HepG2 (cell line): ENCODE measurements around the gene ACACB. TPM values are rescaled to one million over a fixed set of nuclear protein-coding genes. Genes with fewer than 3 reads are reported as not detected.

Experiments used
- EZH2 ChIP-seq: conservative IDR thresholded peaks from 2 replicates; pipeline ENCODE4 v1.6.1; 2012; ENCODE audit warnings: mild to moderate bottlenecking, low read depth, low read length, moderate library complexity
- HOXA5 ChIP-seq: sonication (generic); formaldehyde crosslinking; IDR thresholded peaks from 2 replicates; pipeline ENCODE4 v1.4.0; 2020; ENCODE audit warnings: missing genetic modification reagents
- HOXD1 ChIP-seq: sonication (generic); formaldehyde crosslinking; IDR thresholded peaks from 2 replicates; pipeline ENCODE4 v1.5.0; 2020; ENCODE audit warnings: missing genetic modification reagents
- NRL ChIP-seq: sonication (generic); formaldehyde crosslinking; IDR thresholded peaks from 2 replicates; pipeline ENCODE4 v1.5.0; 2020; ENCODE audit warnings: missing genetic modification reagents, mild to moderate bottlenecking, moderate library complexity, borderline replicate concordance
- ZNF207 ChIP-seq: fragments of 450-650 bp; IDR thresholded peaks from 2 replicates; pipeline ENCODE4 v1.6.1; 2016; ENCODE audit warnings: antibody characterized with exemption, borderline replicate concordance
- ZNF567 ChIP-seq: sonication (generic); formaldehyde crosslinking; IDR thresholded peaks from 2 replicates; pipeline ENCODE4 v1.8.1; 2023; ENCODE audit warnings: mild to moderate bottlenecking, missing genetic modification reagents, borderline replicate concordance
- ZNF780A ChIP-seq: sonication (generic); formaldehyde crosslinking; IDR thresholded peaks from 2 replicates; pipeline ENCODE4 v1.8.0; 2022; ENCODE audit warnings: mild to moderate bottlenecking, missing genetic modification reagents, moderate library complexity
- polyA plus RNA-seq, 8 experiments: library from polyadenylated mRNA; depleted of rRNA in 3 of 8; stranded (reverse) in 7 of 8; unstranded in 1 of 8; fragments of >200 nt; fragmentation: Illumina TruSeq in 4 of 8; extraction: Trizol in 4 of 8; gene quantifications; 2 replicates each; pipeline versions ENCODE4 v1.2.1 to v1.2.3, GENCODE V29; 2011 to 2016; ENCODE audit warnings: low read depth in 4 of 8, missing spikeins in 1 of 8, mixed read lengths in 1 of 8; ENCODE audit not compliant: insufficient read depth in 1 of 8
- total RNA-seq, 5 experiments: library from RNA; depleted of rRNA; stranded (reverse); fragments of >200 nt; fragmentation: Illumina TruSeq; extraction: Trizol; gene quantifications; 2 replicates each; pipeline ENCODE4 v1.2.3, GENCODE V29; 2016; ENCODE audit warnings: low read depth in 1 of 5
- TF ChIP-seq, protein P1 (sequence below): sonication (generic); formaldehyde crosslinking; IDR thresholded peaks from 2 replicates; pipeline ENCODE4 v1.5.0; 2020; ENCODE audit warnings: missing genetic modification reagents, mild to moderate bottlenecking, borderline replicate concordance
- TF ChIP-seq, protein P2 (sequence below): sonication (generic); formaldehyde crosslinking; IDR thresholded peaks from 2 replicates; pipeline ENCODE4 v1.4.0; 2020; ENCODE audit warnings: mild to moderate bottlenecking, missing genetic modification reagents
- TF ChIP-seq, protein P3 (sequence below): sonication (generic); formaldehyde crosslinking; IDR thresholded peaks from 2 replicates; pipeline ENCODE4 v1.4.0; 2020; ENCODE audit warnings: missing genetic modification reagents, borderline replicate concordance

Gene ACACB
- total and polyA plus RNA-seq, 2 of the 13 experiments (the other 11 are each of a cell fraction or from before 2014, with no cell fraction given): 6.2 to 8.6 TPM

DNA sequence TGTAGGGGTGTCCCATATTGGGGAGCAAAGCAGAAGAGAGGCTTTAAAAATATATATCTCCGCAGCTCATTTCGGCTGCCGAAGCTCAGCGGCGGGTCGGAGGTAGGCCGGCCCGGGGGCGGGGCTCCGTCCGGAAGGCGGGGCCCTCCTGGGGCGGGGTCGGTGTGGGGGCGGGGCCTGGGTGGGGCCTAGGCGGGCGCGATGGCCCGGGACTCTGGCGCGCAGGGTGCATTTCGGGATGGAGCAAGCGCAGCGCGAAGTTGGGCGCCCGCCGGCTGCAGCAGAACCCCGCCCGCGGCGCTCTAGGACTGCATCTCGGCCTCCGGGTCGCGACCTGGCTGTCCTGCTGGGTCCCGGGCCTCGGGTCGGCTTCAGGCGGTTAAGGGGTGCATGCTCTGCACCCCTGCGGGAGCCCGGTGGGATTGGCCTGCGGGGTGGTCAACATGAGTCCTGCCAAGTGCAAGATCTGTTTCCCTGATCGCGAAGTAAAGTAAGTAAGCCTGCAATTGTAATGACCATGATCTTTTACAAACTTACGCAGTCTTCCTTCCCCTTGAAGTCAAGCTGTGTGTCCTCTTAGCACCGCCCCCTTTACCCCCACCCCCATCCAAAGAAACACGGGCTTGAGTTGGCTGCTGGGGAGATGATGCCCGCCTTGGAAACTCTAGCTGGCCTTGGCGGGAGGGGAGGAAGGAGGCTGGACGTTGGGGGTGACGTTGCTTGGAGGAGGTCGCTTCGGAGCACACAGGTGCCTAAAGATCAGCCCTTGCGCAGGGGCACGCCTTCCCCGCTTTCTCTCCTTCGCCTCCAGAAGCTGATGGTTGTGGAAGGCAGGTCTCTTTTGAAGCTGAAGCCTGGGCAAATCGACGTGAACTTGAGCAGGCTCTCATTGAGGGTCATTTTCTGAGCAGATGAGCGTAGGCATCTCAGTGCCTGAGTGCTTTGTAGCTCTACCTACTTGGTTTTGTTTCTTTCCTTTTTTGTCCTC, 38.4 kb downstream of the ACACB start (continued):
- no peak for TF ChIP-seq ZNF780A (CRISPR knock-in tag)
- TF ChIP-seq, protein P1, sequence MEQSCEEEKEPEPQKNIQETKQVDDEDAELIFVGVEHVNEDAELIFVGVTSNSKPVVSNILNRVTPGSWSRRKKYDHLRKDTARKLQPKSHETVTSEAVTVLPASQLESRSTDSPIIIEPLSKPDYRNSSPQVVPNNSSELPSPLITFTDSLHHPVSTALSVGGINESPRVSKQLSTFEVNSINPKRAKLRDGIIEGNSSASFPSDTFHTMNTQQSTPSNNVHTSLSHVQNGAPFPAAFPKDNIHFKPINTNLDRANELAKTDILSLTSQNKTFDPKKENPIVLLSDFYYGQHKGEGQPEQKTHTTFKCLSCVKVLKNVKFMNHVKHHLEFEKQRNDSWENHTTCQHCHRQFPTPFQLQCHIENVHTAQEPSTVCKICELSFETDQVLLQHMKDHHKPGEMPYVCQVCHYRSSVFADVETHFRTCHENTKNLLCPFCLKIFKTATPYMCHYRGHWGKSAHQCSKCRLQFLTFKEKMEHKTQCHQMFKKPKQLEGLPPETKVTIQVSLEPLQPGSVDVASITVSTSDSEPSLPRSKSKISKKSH (CRISPR knock-in tag): 0 out of 2 replicates have a peak, but pooled peaks have one; percentile 44
- TF ChIP-seq HOXA5 (CRISPR knock-in tag): no peak
- TF ChIP-seq ZNF207: no peak
- no peak for TF ChIP-seq ZNF567
- TF ChIP-seq EZH2: no peak
- TF ChIP-seq, protein P2, sequence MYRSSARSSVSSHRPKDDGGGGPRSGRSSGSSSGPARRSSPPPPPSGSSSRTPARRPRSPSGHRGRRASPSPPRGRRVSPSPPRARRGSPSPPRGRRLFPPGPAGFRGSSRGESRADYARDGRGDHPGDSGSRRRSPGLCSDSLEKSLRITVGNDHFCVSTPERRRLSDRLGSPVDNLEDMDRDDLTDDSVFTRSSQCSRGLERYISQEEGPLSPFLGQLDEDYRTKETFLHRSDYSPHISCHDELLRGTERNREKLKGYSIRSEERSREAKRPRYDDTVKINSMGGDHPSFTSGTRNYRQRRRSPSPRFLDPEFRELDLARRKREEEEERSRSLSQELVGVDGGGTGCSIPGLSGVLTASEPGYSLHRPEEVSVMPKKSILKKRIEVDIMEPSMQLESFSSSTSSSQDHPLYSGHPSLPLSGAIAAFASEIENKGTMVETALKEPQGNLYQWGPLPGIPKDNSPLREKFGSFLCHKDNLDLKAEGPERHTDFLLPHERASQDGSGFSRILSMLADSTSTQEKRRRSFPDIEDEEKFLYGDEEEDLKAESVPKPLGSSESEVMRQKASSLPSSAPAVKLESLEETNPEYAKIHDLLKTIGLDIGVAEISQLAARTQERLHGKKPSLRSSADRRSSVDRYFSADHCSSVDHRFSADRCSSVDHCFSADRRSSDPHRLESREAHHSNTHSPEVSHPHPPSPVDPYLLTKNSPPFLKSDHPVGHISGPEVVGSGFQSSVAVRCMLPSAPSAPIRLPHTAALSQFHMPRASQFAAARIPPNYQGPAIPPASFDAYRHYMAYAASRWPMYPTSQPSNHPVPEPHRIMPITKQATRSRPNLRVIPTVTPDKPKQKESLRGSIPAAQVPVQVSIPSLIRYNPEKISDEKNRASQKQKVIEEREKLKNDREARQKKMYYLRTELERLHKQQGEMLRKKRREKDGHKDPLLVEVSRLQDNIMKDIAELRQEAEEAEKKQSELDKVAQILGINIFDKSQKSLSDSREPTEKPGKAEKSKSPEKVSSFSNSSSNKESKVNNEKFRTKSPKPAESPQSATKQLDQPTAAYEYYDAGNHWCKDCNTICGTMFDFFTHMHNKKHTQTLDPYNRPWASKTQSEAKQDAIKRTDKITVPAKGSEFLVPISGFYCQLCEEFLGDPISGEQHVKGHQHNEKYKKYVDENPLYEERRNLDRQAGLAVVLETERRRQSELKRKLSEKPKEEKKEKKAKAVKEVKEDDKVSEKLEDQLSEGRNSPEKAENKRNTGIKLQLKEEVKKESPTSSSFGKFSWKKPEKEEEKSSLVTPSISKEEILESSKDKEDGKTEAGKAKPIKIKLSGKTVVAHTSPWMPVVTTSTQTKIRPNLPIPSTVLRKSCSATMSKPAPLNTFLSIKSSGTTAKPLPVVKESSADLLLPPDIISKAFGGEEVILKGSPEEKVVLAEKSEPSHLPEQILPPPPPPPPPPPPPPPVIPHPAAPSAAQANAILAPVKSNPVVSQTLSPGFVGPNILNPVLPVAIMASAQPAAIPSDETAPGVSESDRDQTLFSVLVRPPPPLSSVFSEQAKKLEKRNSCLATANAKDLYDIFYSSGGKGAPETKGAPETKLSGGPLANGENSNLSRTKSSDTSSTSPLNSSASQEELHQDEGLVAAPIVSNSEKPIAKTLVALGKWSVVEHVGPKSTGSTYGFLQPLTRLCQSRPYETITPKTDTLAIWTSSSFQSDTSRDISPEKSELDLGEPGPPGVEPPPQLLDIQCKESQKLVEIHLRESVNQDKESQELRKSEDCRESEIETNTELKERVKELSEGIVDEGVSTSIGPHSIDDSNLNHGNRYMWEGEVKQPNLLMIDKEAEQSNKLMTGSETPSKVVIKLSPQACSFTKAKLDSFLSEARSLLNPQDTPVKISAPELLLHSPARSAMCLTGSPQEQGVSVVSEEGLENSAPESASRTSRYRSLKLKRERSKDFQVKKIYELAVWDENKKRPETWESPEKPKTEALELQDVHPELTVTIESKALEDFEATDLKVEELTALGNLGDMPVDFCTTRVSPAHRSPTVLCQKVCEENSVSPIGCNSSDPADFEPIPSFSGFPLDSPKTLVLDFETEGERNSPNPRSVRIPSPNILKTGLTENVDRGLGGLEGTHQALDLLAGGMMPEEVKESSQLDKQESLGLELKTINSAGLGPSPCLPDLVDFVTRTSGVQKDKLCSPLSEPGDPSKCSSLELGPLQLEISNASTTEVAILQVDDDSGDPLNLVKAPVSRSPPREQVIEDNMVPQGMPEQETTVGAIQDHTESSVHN (CRISPR knock-in tag): no peak
- TF ChIP-seq, protein P3, sequence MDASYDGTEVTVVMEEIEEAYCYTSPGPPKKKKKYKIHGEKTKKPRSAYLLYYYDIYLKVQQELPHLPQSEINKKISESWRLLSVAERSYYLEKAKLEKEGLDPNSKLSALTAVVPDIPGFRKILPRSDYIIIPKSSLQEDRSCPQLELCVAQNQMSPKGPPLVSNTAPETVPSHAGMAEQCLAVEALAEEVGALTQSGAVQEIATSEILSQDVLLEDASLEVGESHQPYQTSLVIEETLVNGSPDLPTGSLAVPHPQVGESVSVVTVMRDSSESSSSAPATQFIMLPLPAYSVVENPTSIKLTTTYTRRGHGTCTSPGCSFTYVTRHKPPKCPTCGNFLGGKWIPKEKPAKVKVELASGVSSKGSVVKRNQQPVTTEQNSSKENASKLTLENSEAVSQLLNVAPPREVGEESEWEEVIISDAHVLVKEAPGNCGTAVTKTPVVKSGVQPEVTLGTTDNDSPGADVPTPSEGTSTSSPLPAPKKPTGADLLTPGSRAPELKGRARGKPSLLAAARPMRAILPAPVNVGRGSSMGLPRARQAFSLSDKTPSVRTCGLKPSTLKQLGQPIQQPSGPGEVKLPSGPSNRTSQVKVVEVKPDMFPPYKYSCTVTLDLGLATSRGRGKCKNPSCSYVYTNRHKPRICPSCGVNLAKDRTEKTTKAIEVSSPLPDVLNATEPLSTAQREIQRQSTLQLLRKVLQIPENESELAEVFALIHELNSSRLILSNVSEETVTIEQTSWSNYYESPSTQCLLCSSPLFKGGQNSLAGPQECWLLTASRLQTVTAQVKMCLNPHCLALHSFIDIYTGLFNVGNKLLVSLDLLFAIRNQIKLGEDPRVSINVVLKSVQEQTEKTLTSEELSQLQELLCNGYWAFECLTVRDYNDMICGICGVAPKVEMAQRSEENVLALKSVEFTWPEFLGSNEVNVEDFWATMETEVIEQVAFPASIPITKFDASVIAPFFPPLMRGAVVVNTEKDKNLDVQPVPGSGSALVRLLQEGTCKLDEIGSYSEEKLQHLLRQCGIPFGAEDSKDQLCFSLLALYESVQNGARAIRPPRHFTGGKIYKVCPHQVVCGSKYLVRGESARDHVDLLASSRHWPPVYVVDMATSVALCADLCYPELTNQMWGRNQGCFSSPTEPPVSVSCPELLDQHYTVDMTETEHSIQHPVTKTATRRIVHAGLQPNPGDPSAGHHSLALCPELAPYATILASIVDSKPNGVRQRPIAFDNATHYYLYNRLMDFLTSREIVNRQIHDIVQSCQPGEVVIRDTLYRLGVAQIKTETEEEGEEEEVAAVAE (CRISPR knock-in tag): no peak
- TF ChIP-seq NRL (CRISPR knock-in tag): peak; percentile 62; the same call in 1 of the 2 replicates
- no peak for TF ChIP-seq HOXD1 (CRISPR knock-in tag)
